ENCODE measurements around the gene CCNJL.

Gene CCNJL

GRCh38 chr5:160287378-160288051 is 24.8 kb downstream of the CCNJL start:
- no peak for TF ChIP-seq CTCF (IDR thresholded peaks at IDR 0.05; ENCODE audit: low read depth, low read length, missing control alignments)
- DNase-seq (ENCODE audit: extremely low read depth, low read depth), result no peak
- no peak overlapping the region for H3K4me3 ChIP-seq (replicated peaks; ENCODE audit: low read depth, low read length)

- no peak for TF ChIP-seq CTCF (IDR thresholded peaks at IDR 0.05; ENCODE audit: low read depth, low read length, missing control alignments)
- no peak overlapping the region for H3K4me3 ChIP-seq (replicated peaks; ENCODE audit: low read depth, low read length)
- DNase-seq (ENCODE audit: extremely low read depth, low read depth), result no peak
Measured at GRCh38 chr5:160286947-160287346, 25.4 kb downstream of the CCNJL start.

GRCh38 chr5:160285316-160285715 is 27.0 kb downstream of the CCNJL start:
- TF ChIP-seq CTCF (IDR thresholded peaks at IDR 0.05; ENCODE audit: low read depth, low read length, missing control alignments), result no peak
- DNase-seq (ENCODE audit: extremely low read depth, low read depth), result no peak
- no peak overlapping the region for H3K4me3 ChIP-seq (replicated peaks; ENCODE audit: low read depth, low read length)

GRCh38 chr5:160284291-160284873 is 28.0 kb downstream of the CCNJL start:
- H3K4me3 ChIP-seq (replicated peaks; ENCODE audit: low read depth, low read length), result no peak overlapping the region
- TF ChIP-seq CTCF (IDR thresholded peaks at IDR 0.05; ENCODE audit: low read depth, low read length, missing control alignments), result no peak
- no peak for DNase-seq (ENCODE audit: extremely low read depth, low read depth)

GRCh38 chr5:160281275-160281674 is 31.1 kb downstream of the CCNJL start:
- H3K4me3 ChIP-seq (replicated peaks; ENCODE audit: low read depth, low read length), result no peak overlapping the region
- no peak for DNase-seq (ENCODE audit: extremely low read depth, low read depth)
- no peak for TF ChIP-seq CTCF (IDR thresholded peaks at IDR 0.05; ENCODE audit: low read depth, low read length, missing control alignments)

GRCh38 chr5:160280384-160281095 is 31.8 kb downstream of the CCNJL start:
- no peak overlapping the region for H3K4me3 ChIP-seq (replicated peaks; ENCODE audit: low read depth, low read length)
- DNase-seq (ENCODE audit: extremely low read depth, low read depth), result no peak
- no peak for TF ChIP-seq CTCF (IDR thresholded peaks at IDR 0.05; ENCODE audit: low read depth, low read length, missing control alignments)

All from HFF-Myc (cell line).